Glomerular visceral epithelial cell (primary cell): Measurements from ENCODE around the gene DYRK1A.

Source experiments
- DNase-seq: peaks from one replicate; pipeline ENCODE4 v3.0.0-alpha.2; 2016; ENCODE audit errors: extremely low spot score

DYRK1A gene

GRCh38 chr21:37449302-37449937 lies 82.8 kb downstream of the DYRK1A start:
- DNase-seq, result no peak

- DNase-seq, result peak; percentile 22
These were observed 83.9 kb downstream of the DYRK1A start for GRCh38 chr21:37450445-37450941.

DNA sequence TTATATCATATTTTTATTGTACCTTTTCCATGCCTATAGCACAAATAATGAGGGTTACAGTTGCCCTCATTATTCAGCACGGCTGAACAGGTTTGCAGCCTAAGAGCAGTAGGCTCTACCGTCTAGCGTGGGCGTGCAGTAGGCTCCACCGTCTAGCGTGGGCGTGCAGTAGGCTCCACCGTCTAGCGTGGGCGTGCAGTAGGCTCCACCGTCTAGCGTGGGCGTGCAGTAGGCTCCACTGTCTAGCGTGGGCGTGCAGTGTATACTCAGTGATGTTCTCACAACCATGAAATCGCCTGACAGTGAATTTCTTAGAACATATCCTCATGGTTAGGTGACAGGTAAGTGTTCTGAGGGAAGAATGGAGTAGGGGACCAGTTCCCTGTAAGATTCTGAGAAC lies 84.9 kb downstream of the DYRK1A start:
- DNase-seq, result no peak

DNA sequence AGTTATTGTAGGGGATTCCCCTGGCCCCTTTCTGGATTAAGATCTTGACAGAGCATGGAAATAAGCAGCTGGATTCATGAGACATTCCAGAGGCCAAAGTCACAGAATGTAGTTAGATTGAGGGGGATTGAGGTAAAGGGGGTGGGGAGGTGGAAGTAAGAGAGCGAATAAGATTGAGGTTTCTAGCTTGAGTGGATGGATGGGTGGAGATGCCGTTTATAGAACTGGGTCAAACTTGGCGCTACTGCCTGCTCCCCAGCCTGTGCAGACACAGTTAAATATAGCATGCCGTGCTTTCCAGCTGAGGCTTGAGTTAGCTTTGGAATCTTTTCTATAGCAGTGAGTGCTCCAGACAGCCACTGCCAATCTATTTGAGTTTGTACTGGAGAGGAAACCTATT lies 85.7 kb downstream of the DYRK1A start:
- DNase-seq, result peak; percentile 95

- no peak for DNase-seq
These were observed 86.8 kb downstream of the DYRK1A start for GRCh38 chr21:37453350-37453749.

GRCh38 chr21:37454869-37455503 lies 88.4 kb downstream of the DYRK1A start:
- DNase-seq, result no peak

- DNase-seq, result no peak
These were observed 88.9 kb downstream of the DYRK1A start for GRCh38 chr21:37455504-37455911.

DNA sequence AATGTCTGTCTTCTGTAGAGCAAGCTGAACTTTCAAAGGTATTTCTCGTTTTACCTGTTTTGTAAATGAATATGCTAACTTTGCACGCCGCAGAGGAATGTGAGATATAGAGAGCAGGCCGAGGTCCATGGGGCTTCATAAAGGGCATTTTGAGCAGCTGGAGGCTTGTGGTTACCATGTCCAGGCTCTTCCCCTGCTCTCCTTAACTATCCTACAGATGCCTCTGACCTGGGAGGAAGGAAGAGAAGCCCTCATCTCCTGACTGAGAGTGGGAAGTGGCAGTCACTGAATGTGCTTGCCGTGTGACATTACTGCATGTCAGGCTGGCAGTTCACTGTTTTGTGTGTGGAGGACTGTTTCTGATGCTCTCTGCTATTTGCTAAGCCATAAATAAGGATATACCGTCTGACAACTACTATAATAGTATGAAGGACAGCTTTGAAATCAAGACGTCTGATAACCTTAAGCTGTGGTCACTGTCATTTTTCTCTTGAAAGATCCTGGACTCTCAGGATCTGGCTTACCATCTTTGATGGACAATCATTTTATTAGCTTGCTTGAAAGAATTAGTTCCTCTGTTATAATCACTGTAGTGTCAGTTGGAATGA lies 92.2 kb downstream of the DYRK1A start:
- DNase-seq, result no peak

GRCh38 chr21:37459575-37459974 lies 93.0 kb downstream of the DYRK1A start:
- peak; percentile 16 for DNase-seq

- DNase-seq, result no peak
These were observed 93.6 kb downstream of the DYRK1A start for GRCh38 chr21:37460196-37460595.

DNA sequence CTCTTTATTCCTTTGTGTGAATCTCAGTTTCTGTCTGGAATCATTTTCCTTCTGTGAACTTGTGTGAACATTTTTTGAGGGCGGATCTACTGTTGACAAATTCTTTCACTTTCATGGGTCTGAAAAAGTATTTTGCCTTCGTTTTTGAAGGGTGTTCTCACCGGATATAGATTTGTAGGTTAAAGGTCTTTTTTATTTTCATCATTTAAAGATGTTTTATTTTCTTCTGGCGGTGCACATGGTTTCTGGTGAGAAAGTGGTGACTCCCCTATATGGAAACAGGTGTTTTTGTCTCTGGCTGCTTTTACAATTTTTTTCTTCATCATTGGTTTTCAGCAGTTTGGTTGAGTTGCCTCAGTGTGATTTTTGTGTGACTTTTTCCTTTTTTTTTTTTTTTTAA lies 94.9 kb downstream of the DYRK1A start:
- DNase-seq, result no peak

DNA sequence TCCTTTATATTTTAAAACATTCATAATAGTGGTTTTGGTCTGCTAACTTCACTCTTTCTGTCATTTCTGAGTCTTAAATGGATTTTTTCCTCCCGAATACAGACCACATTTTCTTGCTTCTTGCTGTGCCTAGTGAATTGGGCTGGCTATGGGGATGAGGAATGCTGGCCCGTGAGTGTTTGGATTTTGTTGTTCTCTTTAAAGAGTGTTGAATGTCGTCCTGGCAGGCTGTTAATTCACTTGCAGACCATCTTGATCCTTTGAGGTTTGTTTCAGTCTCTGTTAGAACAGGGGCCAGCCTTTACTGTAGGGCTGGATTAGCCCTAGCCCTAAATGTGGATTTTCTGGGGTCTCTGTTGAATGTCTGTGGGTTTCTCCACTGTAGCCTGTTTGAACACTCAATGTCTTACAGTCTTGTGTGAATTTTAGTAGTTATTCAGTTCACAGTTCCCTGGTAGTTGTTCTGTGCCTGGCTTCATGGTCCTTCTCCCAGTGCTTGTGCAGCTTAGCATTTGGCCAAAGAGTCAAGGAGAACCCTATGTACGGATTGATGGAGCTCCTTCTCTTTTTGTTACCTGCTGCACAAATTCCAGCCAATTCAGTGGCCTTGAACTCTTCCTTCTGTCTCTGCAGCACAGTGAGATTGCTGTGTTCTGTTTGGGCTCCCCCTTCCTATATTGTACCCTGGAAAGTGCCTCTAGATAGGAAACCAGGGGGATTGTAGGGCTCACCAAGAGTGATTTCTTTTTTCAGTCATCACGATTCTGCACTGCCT lies 95.7 kb downstream of the DYRK1A start:
- no peak for DNase-seq

DNA sequence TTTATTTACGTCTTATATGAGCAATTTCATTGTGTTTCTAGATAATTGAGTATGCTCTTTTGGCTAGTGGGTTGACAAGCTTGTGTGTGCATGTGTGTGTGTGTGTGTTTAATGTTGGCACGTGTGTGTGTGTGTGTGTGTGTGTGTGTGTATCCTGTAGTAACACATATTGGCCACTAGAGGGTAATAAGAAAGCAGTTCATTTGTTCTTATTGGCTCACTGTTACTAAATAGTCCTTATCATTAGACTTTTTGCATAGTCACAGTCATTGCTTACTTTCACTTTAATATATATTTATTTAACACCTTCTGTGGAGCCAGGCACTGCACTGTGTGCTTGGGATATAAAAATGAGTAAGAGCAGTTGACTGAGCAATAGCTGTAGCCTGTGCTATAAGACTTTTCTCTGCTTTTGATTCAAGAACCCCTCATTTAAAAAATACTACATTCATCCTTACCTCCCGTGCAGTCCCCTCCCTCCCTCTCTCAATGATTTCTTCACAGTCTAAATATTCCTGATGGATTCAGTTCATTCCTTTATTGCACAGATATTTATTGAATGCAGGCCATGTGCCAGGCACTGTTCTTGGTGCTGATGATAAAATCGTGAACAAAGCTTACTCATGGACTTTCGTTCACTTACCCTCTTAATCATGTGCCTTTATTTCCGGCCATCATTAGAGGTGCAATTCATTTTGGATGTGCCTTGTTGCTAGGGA lies 96.7 kb downstream of the DYRK1A start:
- peak; percentile 32 for DNase-seq

GRCh38 chr21:37467082-37467481 lies 100.5 kb downstream of the DYRK1A start:
- no peak for DNase-seq

GRCh38 chr21:37468909-37469308 lies 102.3 kb downstream of the DYRK1A start:
- no peak for DNase-seq

- no peak for DNase-seq
These were observed 102.9 kb downstream of the DYRK1A start for GRCh38 chr21:37469441-37469840.

GRCh38 chr21:37472581-37472980 lies 106.0 kb downstream of the DYRK1A start:
- no peak for DNase-seq

- no peak for DNase-seq
These were observed 106.9 kb downstream of the DYRK1A start for GRCh38 chr21:37473491-37473890.

DNA sequence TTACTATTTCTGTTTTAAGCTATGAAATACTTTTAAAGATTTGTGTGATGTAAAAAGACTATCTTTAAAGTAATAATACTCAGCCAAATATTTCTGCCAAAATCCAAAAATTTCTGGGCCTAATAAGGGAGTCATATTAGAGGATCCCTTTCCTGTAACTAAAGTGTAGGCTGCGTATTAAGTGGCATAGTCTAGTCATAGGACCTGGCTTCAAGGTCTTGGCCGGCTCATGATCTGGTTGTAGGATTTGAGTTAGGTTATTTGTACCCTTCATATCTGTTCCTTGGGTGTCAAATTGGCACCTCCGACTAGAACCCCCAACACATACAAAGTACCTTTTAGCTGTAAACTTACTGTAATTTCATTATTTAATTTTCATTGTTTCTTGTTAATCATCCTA lies 107.8 kb downstream of the DYRK1A start:
- no peak for DNase-seq

GRCh38 chr21:37475186-37475868 lies 108.8 kb downstream of the DYRK1A start:
- no peak for DNase-seq

DNA sequence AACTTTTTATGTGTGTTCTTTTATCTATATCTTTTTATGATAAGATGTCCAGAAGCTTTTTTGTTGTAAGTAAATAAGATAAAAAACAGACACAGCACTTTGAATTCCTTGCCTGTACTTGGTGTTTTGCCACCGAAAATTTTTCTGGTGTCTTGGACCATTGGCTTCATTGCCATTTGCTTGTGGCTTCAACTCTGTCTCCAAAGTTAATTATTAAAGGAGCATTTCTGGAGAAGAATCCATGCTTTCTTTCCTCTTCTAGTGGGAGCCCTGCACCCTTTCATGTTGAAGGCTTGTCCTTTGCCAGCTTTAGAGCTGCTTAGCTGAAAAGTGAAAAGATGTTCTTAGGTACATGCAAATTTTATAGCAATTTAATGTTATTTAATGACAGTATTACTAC lies 112.2 kb downstream of the DYRK1A start:
- peak; percentile 59 for DNase-seq
